ENCODE results near the gene PAM. TPM values are rescaled to one million over a fixed set of nuclear protein-coding genes. Genes with fewer than 3 reads are reported as not detected.

The PAM gene
- total RNA-seq, 1 donor from 2014 or later: 135 TPM

DNA sequence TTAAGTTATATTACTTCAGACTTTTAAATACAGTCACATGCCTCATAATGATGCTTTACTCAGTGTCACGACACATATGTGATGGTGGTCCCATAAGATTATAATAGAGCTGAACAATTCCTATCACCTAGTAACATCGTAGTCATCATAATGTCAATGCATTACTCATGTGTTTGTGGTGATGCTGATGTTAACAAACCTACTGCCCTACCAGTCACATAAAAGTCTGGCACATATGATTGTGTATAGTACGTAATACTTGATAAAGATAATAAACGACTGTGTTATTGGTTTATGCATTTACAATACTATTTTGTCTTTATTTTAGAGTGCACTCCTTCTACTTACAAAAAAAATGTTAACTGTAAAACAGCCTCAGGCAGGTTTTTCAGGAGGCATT lies 103.7 kb downstream of the PAM start:
- Mint-ChIP-seq H3K27ac (no peak overlapping the region), H3K9me3 (no peaks in the 10 kb centered on the region), H3K4me3 (no peak overlapping the region), H3K27me3 (no peaks in the 10 kb centered on the region), H3K36me3 (no peaks in the 10 kb centered on the region), H3K4me1 (ENCODE audit: unreplicated experiment) (peaks cover 5% of the 10 kb centered on the region)
- no peak for DNase-seq (ENCODE audit: extremely low spot score, unreplicated experiment)
- TF ChIP-seq, protein P1, sequence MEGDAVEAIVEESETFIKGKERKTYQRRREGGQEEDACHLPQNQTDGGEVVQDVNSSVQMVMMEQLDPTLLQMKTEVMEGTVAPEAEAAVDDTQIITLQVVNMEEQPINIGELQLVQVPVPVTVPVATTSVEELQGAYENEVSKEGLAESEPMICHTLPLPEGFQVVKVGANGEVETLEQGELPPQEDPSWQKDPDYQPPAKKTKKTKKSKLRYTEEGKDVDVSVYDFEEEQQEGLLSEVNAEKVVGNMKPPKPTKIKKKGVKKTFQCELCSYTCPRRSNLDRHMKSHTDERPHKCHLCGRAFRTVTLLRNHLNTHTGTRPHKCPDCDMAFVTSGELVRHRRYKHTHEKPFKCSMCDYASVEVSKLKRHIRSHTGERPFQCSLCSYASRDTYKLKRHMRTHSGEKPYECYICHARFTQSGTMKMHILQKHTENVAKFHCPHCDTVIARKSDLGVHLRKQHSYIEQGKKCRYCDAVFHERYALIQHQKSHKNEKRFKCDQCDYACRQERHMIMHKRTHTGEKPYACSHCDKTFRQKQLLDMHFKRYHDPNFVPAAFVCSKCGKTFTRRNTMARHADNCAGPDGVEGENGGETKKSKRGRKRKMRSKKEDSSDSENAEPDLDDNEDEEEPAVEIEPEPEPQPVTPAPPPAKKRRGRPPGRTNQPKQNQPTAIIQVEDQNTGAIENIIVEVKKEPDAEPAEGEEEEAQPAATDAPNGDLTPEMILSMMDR (conservative IDR thresholded peaks at IDR 0.05): no peak

DNA sequence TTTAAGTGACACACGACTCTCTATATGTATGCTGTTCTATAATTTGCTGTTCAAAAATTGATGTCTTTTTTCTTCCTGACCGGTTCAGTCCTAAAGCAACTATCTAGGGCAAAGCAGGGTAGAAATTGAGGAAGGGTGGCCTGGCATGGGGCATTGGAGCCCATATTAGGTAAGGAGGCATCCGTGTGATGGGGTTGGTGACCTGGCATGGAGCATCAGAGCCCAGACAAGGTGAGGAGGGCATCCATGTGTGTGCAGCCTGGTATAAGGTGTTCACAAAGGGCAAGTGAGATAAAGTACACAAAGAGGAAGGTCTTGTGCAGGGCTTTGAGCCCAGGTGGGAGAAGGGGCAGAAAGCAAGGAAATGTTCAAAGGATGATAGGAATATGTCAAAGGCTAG lies 104.9 kb downstream of the PAM start:
- no peaks in the 10 kb centered on the region for H3K36me3 Mint-ChIP-seq
- H3K9me3 Mint-ChIP-seq: no peaks in the 10 kb centered on the region
- TF ChIP-seq, protein P1 (conservative IDR thresholded peaks at IDR 0.05): no peak
- no peak for DNase-seq (ENCODE audit: extremely low spot score, unreplicated experiment)
- H3K4me3 Mint-ChIP-seq: no peak overlapping the region
- H3K27me3 Mint-ChIP-seq: peaks cover 2% of the 10 kb centered on the region
- H3K27ac Mint-ChIP-seq: no peak overlapping the region
- H3K4me1 Mint-ChIP-seq (ENCODE audit: unreplicated experiment): peaks cover 8% of the 10 kb centered on the region

DNA sequence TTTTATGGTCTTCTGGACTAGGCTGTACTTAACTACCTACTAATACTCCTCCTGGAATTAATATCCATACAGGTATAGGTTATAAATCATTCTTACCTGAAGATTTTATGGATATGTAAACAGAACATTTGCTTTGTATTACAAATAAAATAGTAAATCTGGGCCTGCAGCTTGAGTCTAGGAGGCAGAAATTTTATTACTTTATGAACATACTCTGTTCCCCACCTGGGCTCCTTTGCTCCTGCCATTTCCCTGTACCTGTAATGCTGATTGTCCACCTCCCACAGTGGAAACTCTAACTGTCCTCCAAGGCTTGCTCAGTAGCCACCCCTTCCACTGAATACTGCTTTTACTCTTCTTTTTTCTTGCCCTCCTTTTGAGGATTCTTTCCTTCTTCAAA lies 108.0 kb downstream of the PAM start:
- Mint-ChIP-seq H3K4me1 (ENCODE audit: unreplicated experiment) (peaks cover 8% of the 10 kb centered on the region), H3K27me3 (peaks cover 7% of the 10 kb centered on the region), H3K4me3 (no peak overlapping the region), H3K36me3 (no peaks in the 10 kb centered on the region), H3K27ac (no peak overlapping the region), H3K9me3 (no peaks in the 10 kb centered on the region)
- TF ChIP-seq, protein P1 (conservative IDR thresholded peaks at IDR 0.05): no peak
- no peak for DNase-seq (ENCODE audit: extremely low spot score, unreplicated experiment)

DNA sequence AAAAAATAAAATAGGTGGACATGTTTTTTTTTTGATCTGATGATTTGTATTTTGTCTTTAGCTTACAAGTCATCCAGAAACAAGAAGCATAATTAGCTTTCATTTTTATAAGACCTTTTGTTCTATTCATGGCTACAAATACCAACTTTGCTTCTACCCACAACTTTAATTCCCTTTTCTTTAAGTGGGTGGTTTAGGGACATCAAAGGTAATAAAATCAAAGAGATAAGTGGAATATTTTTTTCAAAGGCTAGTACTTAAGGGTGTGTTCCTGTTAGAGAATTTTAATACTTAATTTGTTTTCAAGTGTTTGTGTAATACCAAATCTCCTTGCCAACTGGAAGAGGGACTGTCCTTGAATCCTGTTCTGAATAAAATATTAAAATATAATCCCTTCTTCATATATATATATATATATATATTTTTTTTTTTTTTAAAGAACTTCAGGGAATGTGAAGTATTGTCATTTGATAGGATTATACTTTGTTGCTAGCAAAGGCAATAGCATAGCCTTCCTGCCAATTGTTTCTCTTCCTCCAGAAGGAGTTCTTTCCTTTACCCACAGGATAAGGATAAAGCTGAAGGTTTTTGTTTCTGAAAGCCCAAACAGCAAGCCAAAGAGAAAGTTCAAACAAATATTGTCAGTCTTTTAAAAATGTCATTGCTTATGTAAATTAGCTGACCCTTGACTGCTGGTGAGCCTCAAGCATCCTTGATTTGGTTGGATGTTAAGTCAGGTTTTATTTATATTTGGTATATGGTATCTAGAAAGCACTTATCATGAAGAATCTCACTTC lies 108.9 kb downstream of the PAM start:
- Mint-ChIP-seq H3K36me3 (peaks cover under 1% of the 10 kb centered on the region), H3K4me3 (no peak overlapping the region), H3K9me3 (no peaks in the 10 kb centered on the region), H3K27me3 (peaks cover 7% of the 10 kb centered on the region), H3K27ac (no peak overlapping the region), H3K4me1 (ENCODE audit: unreplicated experiment) (peaks cover 8% of the 10 kb centered on the region)
- no peak for DNase-seq (ENCODE audit: extremely low spot score, unreplicated experiment)
- TF ChIP-seq, protein P1 (conservative IDR thresholded peaks at IDR 0.05): no peak

DNA sequence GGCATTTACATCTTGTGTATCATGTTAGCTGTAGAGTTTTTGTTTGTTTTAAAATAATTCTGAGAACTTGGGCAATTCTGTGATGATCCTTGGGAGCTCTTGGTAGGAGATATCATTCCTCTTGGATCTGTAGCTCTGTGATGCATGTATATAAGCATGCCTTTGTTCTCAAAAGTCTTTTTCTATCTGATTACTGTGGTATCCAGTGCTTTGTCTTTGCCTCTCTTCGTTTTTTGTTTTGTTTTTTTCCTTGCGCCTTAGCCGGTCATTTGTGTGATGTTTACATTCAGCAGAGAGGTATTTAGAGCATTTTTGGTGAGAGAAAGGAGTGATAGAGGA lies 110.0 kb downstream of the PAM start:
- Mint-ChIP-seq H3K9me3 (no peaks in the 10 kb centered on the region), H3K36me3 (peaks cover 8% of the 10 kb centered on the region)

More for the DNA sequence above, 110.0 kb downstream of the PAM start:
- TF ChIP-seq, protein P1 (conservative IDR thresholded peaks at IDR 0.05): no peak
- no peak for DNase-seq (ENCODE audit: extremely low spot score, unreplicated experiment)
- Mint-ChIP-seq H3K4me3 (peak overlapping the region; percentile 87), H3K27me3 (peaks cover 7% of the 10 kb centered on the region), H3K27ac (peak overlapping the region; percentile 70), H3K4me1 (ENCODE audit: unreplicated experiment) (peaks cover 8% of the 10 kb centered on the region)
